Ammon's horn (tissue), 1 donor: ENCODE results near the gene TSC2.
A peak's percentile ranks its signal among the peaks of the same experiment; 100 is the strongest.

ENCODE experiments used
- DNase-seq: peaks from one replicate; pipeline ENCODE4 v3.0.0-alpha.2; 2016; ENCODE audit warnings: low spot score

Gene TSC2

DNA sequence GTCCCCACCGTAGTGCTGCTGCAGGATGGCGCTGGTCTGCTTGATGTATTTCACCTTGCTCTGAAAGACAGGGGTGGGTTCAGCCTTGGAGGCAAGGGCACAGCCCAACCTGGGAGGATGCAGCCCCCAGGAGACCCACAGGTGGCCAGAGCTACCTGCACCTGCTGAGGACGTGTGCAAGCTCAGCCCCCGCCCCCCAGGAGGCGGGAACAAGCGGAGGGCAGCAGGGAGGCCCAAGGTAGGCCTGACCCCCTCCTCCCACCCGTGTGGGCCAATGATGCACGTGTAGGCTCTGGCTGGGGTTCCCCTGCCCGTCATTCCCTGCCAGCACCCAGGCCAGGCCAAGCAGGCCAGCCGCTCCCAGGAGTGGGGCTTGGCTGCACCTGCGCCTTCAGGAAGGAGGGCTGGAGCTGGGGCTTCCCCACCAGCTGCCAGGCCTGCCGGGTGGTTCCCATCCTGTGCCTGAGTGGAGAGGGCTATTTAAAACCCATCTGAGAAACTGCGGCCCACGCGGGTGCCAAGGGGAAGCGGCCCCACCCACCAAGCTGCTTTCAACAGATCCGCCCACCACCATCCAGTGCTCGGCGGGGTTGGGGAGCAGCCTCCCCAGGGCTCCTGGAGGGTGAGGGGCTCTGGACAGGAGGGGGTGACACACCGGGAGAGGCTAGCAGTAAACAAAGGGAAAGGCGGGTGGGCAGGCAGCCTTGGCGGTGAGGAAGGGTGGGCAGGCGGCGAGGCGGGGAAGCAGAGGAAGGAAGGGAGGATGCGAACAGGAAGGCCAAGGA lies 3.9 kb upstream of the TSC2 start:
- no peak for DNase-seq

DNA sequence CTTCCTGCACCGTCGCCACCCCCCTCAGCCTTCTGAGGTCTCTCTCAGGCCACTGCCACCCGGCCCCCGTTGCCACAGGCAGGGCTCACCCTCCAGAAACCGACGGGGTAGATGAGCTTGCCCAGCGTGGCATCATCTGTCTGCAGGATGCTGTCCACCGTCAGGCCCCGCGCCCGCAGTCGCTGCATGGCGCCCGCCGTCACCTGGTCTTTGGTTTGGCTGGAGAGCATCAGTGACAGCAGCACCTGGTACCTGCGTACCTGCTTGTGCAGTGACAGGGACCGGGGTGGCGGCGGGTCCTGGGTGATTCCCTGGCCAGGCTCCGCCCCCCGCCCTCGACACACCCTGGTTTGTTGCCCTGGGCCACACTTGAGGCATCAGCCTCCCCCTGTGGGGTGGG lies 3.2 kb upstream of the TSC2 start:
- DNase-seq: no peak

GRCh38 chr16:2045965-2046892 lies 1.6 kb upstream of the TSC2 start:
- DNase-seq: no peak

DNA sequence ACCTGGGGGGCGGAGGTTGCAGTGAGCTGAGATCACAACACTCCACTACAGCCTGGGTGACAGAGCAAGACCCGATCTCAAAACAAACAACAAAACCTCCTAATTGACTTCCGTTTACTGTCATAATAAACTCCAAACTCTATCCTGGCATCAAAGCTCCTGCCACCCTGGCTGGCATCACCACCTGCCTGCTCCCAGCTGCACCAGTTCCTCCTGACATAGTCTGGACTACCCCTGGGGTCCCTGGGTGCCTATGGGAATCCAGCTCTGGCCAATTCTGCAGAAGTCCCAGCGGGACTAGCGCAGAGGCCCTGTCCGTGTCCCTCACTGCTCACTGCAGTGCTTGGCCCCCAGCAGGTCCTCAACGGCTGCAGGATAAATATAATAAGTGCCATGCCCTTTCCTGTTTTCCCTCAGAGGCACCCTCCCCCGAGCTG lies 874 bp upstream of the TSC2 start:
- DNase-seq: no peak

DNA sequence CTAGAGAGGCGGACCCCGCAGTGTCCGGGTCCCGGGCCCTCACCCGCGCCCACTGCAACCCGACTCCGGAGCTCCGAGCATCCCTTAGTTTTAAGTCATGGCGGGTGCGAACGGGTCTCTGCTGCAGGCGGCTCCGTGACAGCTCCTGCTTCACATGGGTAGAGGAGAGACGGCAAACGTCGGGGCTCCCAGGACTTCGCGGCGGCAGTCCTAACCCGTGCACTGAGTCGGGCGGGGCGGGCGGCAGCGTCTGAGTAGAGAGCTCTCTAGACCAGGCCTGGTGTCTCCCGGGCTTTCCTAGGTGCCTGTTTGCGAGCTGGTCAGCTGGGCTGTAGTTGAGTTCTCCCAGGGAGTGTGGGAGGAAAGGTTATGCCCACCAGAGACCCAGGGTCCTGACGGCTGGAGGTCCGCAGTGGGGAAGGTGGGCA lies 345 bp downstream of the TSC2 start:
- no peak for DNase-seq

DNA sequence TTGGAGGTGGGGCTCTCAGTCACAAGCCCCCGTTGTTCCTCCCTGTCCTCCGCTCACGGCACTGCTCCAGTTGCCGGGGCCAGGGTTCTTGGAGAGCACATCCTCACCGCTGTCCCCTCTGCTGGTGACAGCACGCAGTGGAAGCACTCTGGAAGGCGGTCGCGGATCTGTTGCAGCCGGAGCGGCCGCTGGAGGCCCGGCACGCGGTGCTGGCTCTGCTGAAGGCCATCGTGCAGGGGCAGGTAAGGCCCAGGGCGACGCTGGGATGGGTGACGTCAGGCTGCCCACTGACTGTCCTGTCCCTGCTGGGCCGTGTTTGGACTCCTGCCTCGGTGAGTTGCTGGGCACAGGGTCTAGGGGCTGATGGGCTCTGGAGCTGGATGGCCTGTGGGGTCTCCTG lies 5.4 kb downstream of the TSC2 start:
- DNase-seq: no peak

DNA sequence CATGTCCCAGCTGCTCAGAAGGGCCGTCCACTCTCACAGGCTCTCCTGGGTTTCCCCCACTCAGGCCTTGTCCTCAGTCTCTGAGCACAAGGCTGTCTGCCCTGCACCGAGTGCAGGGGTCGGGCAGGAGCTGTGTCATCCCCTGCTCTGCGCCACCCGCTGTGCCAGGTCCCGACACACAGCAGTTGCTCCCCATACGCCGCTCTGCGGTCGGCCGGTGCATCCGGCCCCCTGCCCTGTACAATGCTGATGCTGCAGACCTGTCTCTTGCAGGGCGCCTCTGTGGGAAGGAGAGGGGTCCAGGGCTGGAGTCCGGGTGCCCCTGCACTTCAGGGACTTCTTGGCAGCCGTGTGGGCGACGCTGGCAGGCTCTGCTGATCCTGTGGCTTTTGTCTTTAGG lies 6.1 kb downstream of the TSC2 start:
- DNase-seq: no peak

GRCh38 chr16:2054543-2055245 lies 6.9 kb downstream of the TSC2 start:
- no peak for DNase-seq

DNA sequence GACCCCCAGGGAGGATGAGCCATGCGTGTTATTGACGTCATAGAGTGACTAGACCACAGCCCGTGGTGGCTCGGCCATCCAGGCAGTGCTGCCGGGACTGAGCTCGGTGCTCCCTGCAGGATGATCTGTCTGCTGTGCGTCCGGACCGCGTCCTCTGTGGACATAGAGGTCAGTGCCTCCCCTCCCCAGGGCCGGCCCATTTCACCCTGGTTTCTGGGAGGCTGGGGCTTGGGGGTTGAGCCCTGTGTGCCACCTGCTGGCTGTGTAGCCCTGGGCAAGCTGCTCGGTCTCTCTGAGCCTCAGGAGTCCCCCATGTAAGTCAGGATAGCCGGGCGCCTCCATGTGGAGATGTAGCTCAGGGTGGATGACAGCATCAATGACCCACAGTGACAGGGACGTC lies 8.3 kb downstream of the TSC2 start:
- DNase-seq: no peak

DNA sequence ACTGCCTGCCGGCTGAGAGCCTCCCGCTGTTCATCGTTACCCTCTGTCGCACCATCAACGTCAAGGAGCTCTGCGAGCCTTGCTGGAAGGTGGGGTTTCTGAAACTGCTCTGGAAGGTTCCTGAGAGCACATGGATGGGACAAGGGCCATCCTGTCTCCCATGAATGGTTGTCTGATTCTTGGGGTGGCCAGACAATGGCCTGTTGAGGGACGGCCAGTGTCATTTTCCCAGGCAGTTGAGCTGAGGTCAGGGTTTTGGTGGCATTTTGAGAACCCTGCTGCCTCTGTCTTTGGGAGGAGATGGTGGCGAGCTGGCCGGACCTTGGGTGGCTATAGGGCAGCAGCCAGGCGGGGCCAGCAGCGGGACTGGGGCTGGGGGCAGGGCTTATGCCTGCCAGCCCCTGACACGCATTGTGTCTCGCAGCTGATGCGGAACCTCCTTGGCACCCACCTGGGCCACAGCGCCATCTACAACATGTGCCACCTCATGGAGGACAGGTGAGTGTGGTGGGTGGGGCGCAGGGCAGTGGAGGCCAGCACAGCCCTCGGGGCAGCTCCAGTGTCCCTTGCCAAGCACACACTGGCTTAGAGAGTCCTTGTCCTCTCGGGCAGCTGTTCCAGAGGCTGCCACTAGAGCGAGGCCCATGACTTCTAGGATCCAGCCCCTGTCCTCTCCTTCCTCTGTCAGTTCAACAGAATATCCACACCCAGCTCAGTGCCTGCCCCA lies 9.1 kb downstream of the TSC2 start:
- DNase-seq: peak; percentile 36

DNA sequence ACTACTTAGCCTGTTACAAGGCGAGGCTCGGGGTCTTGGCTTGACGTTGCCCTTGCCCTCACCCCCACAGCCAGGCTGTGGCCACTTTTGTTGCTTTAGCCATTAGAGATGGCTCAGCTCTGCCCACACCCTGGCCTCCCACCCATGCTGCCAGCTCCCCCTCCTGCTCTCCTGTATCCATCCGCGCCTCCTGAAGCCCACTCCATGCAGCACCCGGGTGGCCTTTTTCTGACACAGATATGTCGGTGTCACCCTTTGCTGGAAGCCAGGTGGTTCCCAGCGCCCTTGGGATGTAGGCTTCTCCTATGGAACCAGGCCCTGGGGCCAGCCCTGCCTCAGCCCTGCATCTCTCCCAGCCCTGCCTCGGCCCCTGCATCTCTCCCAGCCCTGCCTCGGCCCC lies 9.7 kb downstream of the TSC2 start:
- no peak for DNase-seq

DNA sequence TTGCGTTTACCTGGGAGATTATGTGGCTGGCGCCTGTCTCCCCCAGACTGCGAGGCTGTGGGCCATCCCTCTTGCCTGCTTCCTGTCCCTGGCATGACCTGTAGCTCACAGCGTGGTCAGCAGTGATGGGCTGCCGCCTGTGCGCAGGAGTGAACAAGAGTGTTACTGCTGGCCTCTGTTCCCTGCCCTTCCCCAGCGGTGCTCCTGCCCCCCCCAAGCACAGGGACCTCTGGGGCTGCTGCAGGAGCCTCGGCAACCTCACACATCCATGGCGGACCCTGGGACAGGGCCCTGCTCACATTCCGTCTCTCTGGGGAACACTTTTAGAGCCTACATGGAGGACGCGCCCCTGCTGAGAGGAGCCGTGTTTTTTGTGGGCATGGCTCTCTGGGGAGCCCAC lies 10.6 kb downstream of the TSC2 start:
- no peak for DNase-seq

DNA sequence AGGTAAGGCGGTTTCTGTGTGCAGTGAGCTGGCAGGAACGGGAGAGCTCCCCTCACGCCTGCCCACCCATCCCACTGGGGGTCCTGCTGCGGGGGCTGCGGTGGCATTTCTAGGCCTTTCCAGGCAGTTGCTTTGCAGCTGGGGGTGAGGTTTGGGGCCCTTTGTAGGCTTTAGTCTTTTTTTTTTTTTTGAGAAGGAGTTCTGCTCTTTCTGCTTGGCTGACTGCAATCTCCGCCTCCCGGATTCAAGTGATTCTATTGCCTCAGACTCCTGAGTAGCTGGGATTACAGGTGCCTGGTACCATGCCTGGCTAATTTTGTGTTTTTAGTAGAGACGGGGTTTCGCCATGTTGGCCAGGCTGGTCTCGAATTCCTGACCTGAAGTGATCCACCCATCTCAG lies 11.1 kb downstream of the TSC2 start:
- no peak for DNase-seq

GRCh38 chr16:2060346-2060745 lies 12.6 kb downstream of the TSC2 start:
- no peak for DNase-seq

- no peak for DNase-seq
Observed at GRCh38 chr16:2061023-2061422, 13.2 kb downstream of the TSC2 start.

GRCh38 chr16:2061526-2061925 lies 13.7 kb downstream of the TSC2 start:
- no peak for DNase-seq

DNA sequence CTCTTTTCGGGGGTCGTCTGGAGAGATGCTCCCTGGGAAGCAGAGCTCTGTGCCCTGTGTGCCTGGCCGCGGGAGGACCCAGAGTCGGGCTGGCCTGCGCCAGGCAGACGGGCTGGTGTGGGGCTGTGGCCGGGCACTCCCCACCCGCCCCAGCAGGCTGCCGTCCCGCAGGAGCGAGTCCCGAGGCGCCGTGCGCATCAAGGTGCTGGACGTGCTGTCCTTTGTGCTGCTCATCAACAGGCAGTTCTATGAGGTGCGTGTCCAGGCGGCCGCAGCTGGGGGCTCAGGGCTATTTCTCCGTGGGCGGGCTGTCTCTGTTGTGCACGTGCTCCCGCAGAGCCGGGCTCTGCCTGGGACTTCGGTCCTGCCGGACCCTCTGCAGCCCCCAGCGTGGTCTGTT lies 15.0 kb downstream of the TSC2 start:
- no peak for DNase-seq

DNA sequence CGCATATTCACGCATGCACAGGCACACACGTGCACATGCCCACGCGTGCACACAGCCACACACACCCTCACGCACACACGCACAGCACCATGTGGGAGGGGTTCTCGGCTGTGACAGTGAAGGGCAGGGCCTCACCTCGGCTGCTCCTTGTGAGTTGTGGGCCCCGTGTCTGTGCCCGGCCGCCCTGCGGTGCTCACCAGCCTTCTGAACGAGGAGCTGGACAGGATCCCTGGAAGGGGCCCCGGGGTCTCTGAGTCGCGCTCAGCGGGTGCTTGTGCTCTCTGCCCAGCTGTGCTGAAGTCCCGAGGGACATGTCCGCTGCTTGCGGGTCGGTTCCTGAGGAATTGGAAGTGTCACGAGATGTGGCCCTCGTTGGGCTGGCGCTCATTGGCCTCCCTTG lies 16.1 kb downstream of the TSC2 start:
- no peak for DNase-seq

DNA sequence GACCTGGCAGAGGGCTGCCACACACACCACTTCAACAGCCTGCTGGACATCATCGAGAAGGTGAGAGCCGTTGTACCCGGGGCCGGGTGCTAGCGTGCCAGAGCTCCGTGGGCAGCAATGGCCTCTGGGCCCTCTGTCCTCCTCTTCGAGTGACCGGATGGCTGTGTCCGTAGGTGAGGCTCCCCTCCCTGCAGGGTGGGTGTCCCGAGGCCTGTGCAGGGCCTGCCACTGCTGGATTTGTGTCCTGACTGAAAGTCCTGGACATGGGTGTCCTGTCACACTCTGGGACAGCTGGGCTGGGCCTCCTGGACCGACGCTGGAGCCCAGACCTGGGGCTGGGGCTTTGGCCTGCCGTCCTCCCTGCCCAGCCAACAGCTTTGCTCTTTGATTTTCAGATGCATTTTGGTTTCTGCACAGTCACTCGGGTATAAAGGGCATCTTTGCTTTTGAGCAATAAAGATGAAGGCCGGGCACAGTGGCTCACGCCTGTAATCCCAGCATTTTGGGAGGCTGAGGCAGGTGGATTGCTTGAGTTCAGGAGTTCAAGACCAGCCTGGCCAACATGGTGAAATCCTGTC lies 16.7 kb downstream of the TSC2 start:
- DNase-seq: no peak

DNA sequence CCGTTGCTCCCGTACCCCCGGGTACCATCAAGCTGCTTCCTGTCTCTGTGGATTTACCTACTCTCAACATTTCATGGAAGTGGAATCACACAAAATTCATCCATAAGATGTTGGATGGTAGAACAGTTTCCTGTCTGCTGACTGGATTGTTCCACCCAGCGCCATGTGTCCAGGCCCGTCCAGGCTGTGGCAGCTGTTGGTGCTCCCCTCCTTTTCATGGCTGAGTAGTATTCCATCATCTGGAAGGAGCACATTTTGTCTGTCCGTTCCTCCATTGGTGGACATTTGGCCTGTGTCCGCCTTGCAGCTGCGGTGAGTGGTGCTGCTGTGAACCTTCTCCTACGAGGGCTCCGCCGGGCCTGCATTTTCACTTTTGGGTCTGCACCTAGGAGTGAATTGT lies 18.4 kb downstream of the TSC2 start:
- DNase-seq: no peak
